ENCODE measurements around the gene TRAF1.

Gene TRAF1

GRCh38 chr9:120895951-120896350 lies 30.6 kb downstream of the TRAF1 start:
- CTCF ChIA-PET, result no interaction called here
- TF ChIP-seq ZNF384 (IDR thresholded peaks at IDR 0.05) (no peak), FOXM1 (IDR thresholded peaks at IDR 0.05; ENCODE audit: borderline replicate concordance) (no peak), PKNOX1 (IDR thresholded peaks at IDR 0.05) (no peak), SUZ12 (IDR thresholded peaks at IDR 0.05) (no peak), HDGF (IDR thresholded peaks at IDR 0.05; ENCODE audit: borderline replicate concordance) (no peak), ELF4 (IDR thresholded peaks at IDR 0.05) (no peak), TARDBP (IDR thresholded peaks at IDR 0.05) (no peak), FOXA1 (IDR thresholded peaks at IDR 0.05) (no peak), SP1 (IDR thresholded peaks at IDR 0.05) (no peak), L3MBTL2 (conservative IDR thresholded peaks at IDR 0.05) (no peak), CTBP1 (IDR thresholded peaks at IDR 0.05; ENCODE audit: borderline replicate concordance) (no peak), BHLHE40 (IDR thresholded peaks at IDR 0.05; ENCODE audit: borderline replicate concordance) (no peak), NFRKB (IDR thresholded peaks at IDR 0.05) (no peak), ARNT (IDR thresholded peaks at IDR 0.05) (no peak), LEF1 (IDR thresholded peaks at IDR 0.05; ENCODE audit: borderline replicate concordance) (no peak), FOXK2 (IDR thresholded peaks at IDR 0.05) (no peak)
- no peak for DNase-seq (ENCODE audit: extremely low spot score)
- POLR2A ChIA-PET, result interaction anchor here (0.8 kb wide), 1 partner anchor 103 kb away, joined by 4 read pairs; the partner anchor contains the start of gene FBXW2

- no peak for TF ChIP-seq SP1 (IDR thresholded peaks at IDR 0.05)
- TF ChIP-seq FOXA1 (IDR thresholded peaks at IDR 0.05), result no peak
- TF ChIP-seq CTBP1 (IDR thresholded peaks at IDR 0.05; ENCODE audit: borderline replicate concordance), result no peak
- TF ChIP-seq FOXK2 (IDR thresholded peaks at IDR 0.05), result no peak
- no peak for TF ChIP-seq HDGF (IDR thresholded peaks at IDR 0.05; ENCODE audit: borderline replicate concordance)
- no peak for TF ChIP-seq FOXM1 (IDR thresholded peaks at IDR 0.05; ENCODE audit: borderline replicate concordance)
- no peak for TF ChIP-seq ZNF384 (IDR thresholded peaks at IDR 0.05)
- TF ChIP-seq L3MBTL2 (conservative IDR thresholded peaks at IDR 0.05), result no peak
- no peak for TF ChIP-seq TARDBP (IDR thresholded peaks at IDR 0.05)
- no peak for TF ChIP-seq ARNT (IDR thresholded peaks at IDR 0.05)
- TF ChIP-seq BHLHE40 (IDR thresholded peaks at IDR 0.05; ENCODE audit: borderline replicate concordance), result no peak
- no peak for TF ChIP-seq NFRKB (IDR thresholded peaks at IDR 0.05)
- no peak for TF ChIP-seq PKNOX1 (IDR thresholded peaks at IDR 0.05)
- no peak for TF ChIP-seq LEF1 (IDR thresholded peaks at IDR 0.05; ENCODE audit: borderline replicate concordance)
- no peak for TF ChIP-seq SUZ12 (IDR thresholded peaks at IDR 0.05)
- no peak for TF ChIP-seq ELF4 (IDR thresholded peaks at IDR 0.05)
- DNase-seq (ENCODE audit: extremely low spot score), result no peak
- POLR2A ChIA-PET, result interaction anchor here (0.7 kb wide), 1 partner anchor 386 kb away, joined by 3 read pairs; no protein-coding TSS in a partner anchor
- CTCF ChIA-PET, result no interaction called here
Observed at GRCh38 chr9:120894321-120895148, 32.1 kb downstream of the TRAF1 start.

GRCh38 chr9:120893611-120894307 lies 32.8 kb downstream of the TRAF1 start:
- ChIA-PET CTCF (interaction anchor here (0.6 kb wide), 1 partner anchor 65 kb away, joined by 6 read pairs; no protein-coding TSS in a partner anchor), POLR2A (no interaction called here)
- DNase-seq (ENCODE audit: extremely low spot score), result no peak
- TF ChIP-seq PKNOX1 (IDR thresholded peaks at IDR 0.05), result no peak
- TF ChIP-seq CTBP1 (IDR thresholded peaks at IDR 0.05; ENCODE audit: borderline replicate concordance), result no peak
- TF ChIP-seq BHLHE40 (IDR thresholded peaks at IDR 0.05; ENCODE audit: borderline replicate concordance), result no peak
- no peak for TF ChIP-seq HDGF (IDR thresholded peaks at IDR 0.05; ENCODE audit: borderline replicate concordance)
- no peak for TF ChIP-seq NFRKB (IDR thresholded peaks at IDR 0.05)
- no peak for TF ChIP-seq FOXM1 (IDR thresholded peaks at IDR 0.05; ENCODE audit: borderline replicate concordance)
- no peak for TF ChIP-seq ELF4 (IDR thresholded peaks at IDR 0.05)
- TF ChIP-seq SP1 (IDR thresholded peaks at IDR 0.05), result no peak
- no peak for TF ChIP-seq FOXA1 (IDR thresholded peaks at IDR 0.05)
- TF ChIP-seq TARDBP (IDR thresholded peaks at IDR 0.05), result no peak
- no peak for TF ChIP-seq LEF1 (IDR thresholded peaks at IDR 0.05; ENCODE audit: borderline replicate concordance)

- TF ChIP-seq NFRKB (IDR thresholded peaks at IDR 0.05) (no peak), ELF4 (IDR thresholded peaks at IDR 0.05) (no peak), ARNT (IDR thresholded peaks at IDR 0.05) (no peak), TARDBP (IDR thresholded peaks at IDR 0.05) (no peak), ZNF384 (IDR thresholded peaks at IDR 0.05) (no peak), SUZ12 (IDR thresholded peaks at IDR 0.05) (no peak), BHLHE40 (IDR thresholded peaks at IDR 0.05; ENCODE audit: borderline replicate concordance) (no peak), L3MBTL2 (conservative IDR thresholded peaks at IDR 0.05) (no peak), PKNOX1 (IDR thresholded peaks at IDR 0.05) (no peak), FOXA1 (IDR thresholded peaks at IDR 0.05) (no peak), FOXM1 (IDR thresholded peaks at IDR 0.05; ENCODE audit: borderline replicate concordance) (no peak)
- ChIA-PET CTCF (interaction anchor here (0.6 kb wide), 2 partner anchors 66 to 155 kb away, joined by 3 to 6 read pairs; no protein-coding TSS in a partner anchor), POLR2A (no interaction called here)
- DNase-seq (ENCODE audit: extremely low spot score), result no peak
Observed at GRCh38 chr9:120892748-120893610, 33.6 kb downstream of the TRAF1 start.
